Thoracic aorta (tissue), 2 donors: Measurements from ENCODE around the gene VAMP8. TPM values are rescaled to one million over a fixed set of nuclear protein-coding genes. Genes with fewer than 3 reads are reported as not detected.
"Not testable (repeated sequence)": the region's sequence is repeated elsewhere in the genome, so short reads cannot be mapped to it uniquely, and the experiment has no call there.

Experiments
- ATAC-seq: fragments of 150-250 bp; one replicate; pipeline ENCODE4 v1.8.0; 2017; ENCODE audit warnings: low read depth; ENCODE audit not compliant: insufficient number of reproducible peaks, low FRiP score
- DNase-seq: peaks from one replicate; pipeline ENCODE4 v3.0.0-alpha.2; 2020; ENCODE audit warnings: low spot score
- H3K27ac ChIP-seq, 2 donors: fragments of 200-600 bp; sonication (generic); 1 replicate in 1 of 2; 2 replicates in 1 of 2; pipeline ENCODE4 v1.5.1; 2016; ENCODE audit warnings: mild to moderate bottlenecking in 2 of 2, moderate library complexity in 2 of 2
- H3K27me3 ChIP-seq: fragments of 200-600 bp; sonication (generic); replicated peaks from 2 replicates; pipeline ENCODE4 v1.6.0; 2016; ENCODE audit warnings: mild to moderate bottlenecking; ENCODE audit not compliant: insufficient read depth
- H3K36me3 ChIP-seq: fragments of 200-600 bp; sonication (generic); one replicate; pipeline ENCODE4 v1.5.1; 2016
- H3K4me1 ChIP-seq, 2 donors: fragments of 200-600 bp; sonication (generic); 1 replicate in 1 of 2; 2 replicates in 1 of 2; pipeline versions ENCODE4 v1.5.1 to v1.6.0; 2016; ENCODE audit warnings: low read depth in 2 of 2, mild to moderate bottlenecking in 1 of 2; ENCODE audit not compliant: control insufficient read depth in 1 of 2
- H3K4me3 ChIP-seq: fragments of 200-600 bp; sonication (generic); 2 replicates; pipeline ENCODE4 v1.5.1; 2016; ENCODE audit warnings: mild to moderate bottlenecking
- H3K9me3 ChIP-seq: fragments of 200-600 bp; sonication (generic); 2 replicates; pipeline ENCODE4 v1.5.1; 2016
- total RNA-seq, 2 donors: library from RNA; depleted of rRNA; stranded (reverse); fragments of >200 nt; gene quantifications; one replicate each; pipeline versions ENCODE4 v1.1.0 to v1.2.3, GENCODE V29; 2016
- TF ChIP-seq, protein P1 (sequence below): fragments of 200-600 bp; sonication (generic); IDR thresholded peaks from one replicate; pipeline ENCODE4 v1.5.1; 2019; ENCODE audit warnings: antibody characterized with exemption

VAMP8 gene
- total RNA-seq, 2 donors from 2014 or later = 30.9 to 34.9 TPM

DNA sequence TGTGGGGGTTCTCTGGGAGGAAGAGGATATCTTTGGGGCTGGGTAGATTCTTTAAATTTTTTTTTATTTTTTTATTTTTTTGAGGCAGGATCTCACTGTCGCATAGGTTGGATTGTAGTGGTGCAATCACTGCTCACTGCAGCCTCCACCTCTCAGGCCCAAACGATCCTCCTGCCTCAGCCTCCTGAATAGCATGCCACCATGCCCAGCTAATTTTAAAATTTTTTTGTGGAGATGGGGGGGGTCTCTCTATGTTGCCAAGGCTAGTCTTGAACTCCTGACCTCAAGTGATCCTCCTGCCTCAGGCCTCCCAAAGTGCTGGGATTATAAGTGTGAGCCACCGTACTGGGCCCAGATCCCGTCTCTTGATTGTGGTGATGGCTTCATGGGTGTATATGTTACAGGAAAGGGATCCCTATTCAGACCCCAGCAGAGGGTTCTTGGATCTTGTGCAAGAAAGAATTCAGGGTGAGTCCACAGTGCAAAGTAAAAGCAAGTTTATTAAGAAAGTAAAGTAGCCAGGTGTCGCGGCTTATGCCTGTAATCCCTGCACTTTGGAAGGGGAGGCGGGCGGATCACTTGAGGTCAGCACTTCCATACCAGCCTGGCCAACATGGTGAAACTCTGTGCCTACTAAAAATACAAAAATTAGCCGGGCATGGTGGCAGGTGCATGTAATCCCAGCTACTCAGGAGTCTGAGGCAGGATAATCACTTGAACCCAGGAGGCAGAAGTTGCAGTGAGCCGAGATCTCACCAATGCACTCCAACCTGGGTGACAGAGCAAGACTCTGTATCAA is 36.5 kb downstream of the VAMP8 start:
- no peak for ATAC-seq
- Histone ChIP-seq H3K4me3 (no peak overlapping the region), H3K4me1 (peaks cover 19 to 40% of the 10 kb centered on the region in 2 donors), H3K27ac (no peak overlapping the region), H3K9me3 (no peaks in the 10 kb centered on the region), H3K27me3 (no peaks in the 10 kb centered on the region), H3K36me3 (no peaks in the 10 kb centered on the region)
- DNase-seq = no peak
- TF ChIP-seq, protein P1, sequence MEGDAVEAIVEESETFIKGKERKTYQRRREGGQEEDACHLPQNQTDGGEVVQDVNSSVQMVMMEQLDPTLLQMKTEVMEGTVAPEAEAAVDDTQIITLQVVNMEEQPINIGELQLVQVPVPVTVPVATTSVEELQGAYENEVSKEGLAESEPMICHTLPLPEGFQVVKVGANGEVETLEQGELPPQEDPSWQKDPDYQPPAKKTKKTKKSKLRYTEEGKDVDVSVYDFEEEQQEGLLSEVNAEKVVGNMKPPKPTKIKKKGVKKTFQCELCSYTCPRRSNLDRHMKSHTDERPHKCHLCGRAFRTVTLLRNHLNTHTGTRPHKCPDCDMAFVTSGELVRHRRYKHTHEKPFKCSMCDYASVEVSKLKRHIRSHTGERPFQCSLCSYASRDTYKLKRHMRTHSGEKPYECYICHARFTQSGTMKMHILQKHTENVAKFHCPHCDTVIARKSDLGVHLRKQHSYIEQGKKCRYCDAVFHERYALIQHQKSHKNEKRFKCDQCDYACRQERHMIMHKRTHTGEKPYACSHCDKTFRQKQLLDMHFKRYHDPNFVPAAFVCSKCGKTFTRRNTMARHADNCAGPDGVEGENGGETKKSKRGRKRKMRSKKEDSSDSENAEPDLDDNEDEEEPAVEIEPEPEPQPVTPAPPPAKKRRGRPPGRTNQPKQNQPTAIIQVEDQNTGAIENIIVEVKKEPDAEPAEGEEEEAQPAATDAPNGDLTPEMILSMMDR = no peak

DNA sequence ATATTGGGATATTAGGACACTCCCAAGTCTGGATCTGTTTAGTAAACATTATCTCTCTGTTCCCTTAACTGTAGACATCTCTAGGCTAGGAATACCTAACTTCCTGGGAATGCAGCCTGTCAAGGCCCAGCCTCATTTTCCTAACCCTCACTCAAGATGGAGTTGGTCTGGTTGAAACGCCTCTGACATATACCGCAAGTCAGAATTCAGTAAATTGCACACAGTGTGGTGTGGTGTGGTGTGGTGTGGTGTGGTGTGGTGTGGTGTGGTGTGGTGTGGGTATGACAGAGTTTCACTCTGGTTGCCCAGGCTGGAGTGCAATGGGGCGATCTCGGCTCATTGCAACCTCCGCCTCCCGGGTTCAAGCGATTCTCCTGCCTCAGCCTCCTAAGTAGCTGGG is 37.4 kb downstream of the VAMP8 start:
- not testable (repeated sequence) for H3K9me3 ChIP-seq, ATAC-seq, H3K27me3 ChIP-seq, DNase-seq, H3K4me3 ChIP-seq, H3K27ac ChIP-seq, H3K36me3 ChIP-seq
- H3K4me1 ChIP-seq = peaks cover 19 to 35% of the 10 kb centered on the region in 2 donors

DNA sequence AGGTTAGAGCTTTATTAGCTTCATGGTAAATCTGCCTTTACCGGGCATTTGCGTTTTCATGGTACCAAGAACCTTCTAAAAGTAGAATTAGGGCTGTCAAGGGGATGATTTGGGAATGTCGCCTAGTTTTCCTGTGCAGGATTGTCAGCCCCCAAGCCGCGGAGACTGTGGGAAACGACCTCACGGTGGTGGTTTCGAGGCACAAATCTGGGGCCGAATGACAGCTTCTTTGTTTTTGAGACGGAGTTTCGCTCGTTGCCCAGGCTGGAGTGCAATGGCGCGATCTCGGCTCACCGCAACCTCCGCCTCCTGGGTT is 38.0 kb downstream of the VAMP8 start:
- TF ChIP-seq, protein P1 = no peak
- peak overlapping the region; percentile 96 for H3K4me3 ChIP-seq
- no peak for DNase-seq
- no peaks in the 10 kb centered on the region for H3K9me3 ChIP-seq
- no peaks in the 10 kb centered on the region for H3K27me3 ChIP-seq
- ATAC-seq = no peak
- H3K4me1 ChIP-seq = peaks cover 16 to 29% of the 10 kb centered on the region in 2 donors
- peaks cover 5% of the 10 kb centered on the region for H3K36me3 ChIP-seq
- peak overlapping the region; percentile 83 to 84 for H3K27ac ChIP-seq

DNA sequence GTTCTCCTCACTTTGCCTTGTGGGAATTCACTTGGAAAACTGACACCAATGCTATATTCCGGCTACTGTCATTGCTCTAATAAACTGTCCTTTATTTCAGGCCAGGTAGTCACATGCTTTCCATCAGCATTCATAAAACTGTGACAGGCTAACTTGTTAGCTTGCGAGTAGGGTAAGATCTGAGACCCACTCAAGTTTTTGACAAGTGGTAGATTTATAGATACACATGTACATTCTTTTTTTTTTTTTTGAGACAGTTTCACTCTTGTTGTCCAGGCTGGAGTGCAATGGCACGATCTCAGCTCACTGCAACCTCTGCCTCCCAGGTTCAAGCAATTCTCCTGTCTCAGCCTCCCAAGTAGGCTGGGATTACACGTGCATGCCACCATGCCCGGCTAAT is 40.3 kb downstream of the VAMP8 start:
- DNase-seq, H3K9me3 ChIP-seq, ATAC-seq, H3K27ac ChIP-seq, H3K4me3 ChIP-seq, H3K27me3 ChIP-seq: not testable (repeated sequence)
- H3K4me1 ChIP-seq = peaks cover 11 to 21% of the 10 kb centered on the region in 2 donors
- peaks cover 18% of the 10 kb centered on the region for H3K36me3 ChIP-seq

DNA sequence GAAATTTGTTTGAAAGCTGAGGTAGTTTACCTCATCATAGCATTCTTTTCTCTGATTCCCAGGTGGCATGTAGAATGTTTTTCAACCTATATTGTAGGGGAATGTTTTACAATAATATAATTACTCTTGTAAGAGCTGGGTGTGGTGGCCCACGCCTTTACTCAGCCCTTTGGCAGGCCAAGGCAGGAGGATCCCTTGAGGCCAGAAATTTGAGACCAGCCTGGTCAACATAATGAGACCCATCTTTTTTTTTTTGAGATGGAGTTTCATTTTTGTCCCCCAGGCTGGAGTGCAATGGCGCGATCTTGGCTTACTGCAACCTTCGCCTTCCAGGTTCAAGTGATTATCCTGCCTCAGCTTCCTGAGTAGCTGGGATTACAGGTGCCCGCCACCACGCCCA is 42.2 kb downstream of the VAMP8 start:
- Histone ChIP-seq H3K27me3 (no peaks in the 10 kb centered on the region), H3K27ac (no peak overlapping the region), H3K4me3 (no peak overlapping the region), H3K4me1 (peaks cover 11 to 21% of the 10 kb centered on the region in 2 donors), H3K9me3 (no peaks in the 10 kb centered on the region), H3K36me3 (peaks cover 30% of the 10 kb centered on the region)
- TF ChIP-seq, protein P1 = no peak
- DNase-seq (no peak), ATAC-seq (no peak)

DNA sequence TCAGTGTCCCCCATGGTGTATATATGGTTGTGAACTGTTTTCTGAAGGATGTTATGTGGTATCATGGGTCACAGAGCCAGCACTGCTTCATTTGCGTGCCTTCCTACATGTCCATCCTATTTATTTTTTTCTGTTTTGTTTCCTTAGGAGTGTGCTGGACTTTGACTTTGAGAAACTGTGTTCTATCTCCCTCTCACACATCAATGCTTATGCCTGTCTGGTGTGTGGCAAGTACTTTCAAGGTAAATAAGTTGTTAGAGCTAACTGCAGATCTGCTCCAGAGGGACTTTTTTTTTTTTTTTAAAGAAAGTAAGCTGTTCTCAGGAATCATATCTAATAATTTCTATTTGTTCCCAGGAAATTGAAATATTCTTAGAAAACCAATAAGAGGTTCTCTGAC is 44.0 kb downstream of the VAMP8 start:
- H3K9me3 ChIP-seq = no peaks in the 10 kb centered on the region
- peaks cover 11 to 21% of the 10 kb centered on the region in 2 donors for H3K4me1 ChIP-seq
- ATAC-seq (no peak), DNase-seq (no peak)
- H3K36me3 ChIP-seq = peaks cover 45% of the 10 kb centered on the region
- TF ChIP-seq, protein P1 = no peak
- H3K27me3 ChIP-seq = no peaks in the 10 kb centered on the region
- H3K27ac ChIP-seq = no peak overlapping the region
- no peak overlapping the region for H3K4me3 ChIP-seq
